ENCODE data around the gene DPP10. TPM values are rescaled to one million over a fixed set of nuclear protein-coding genes. Genes with fewer than 3 reads are reported as not detected.

Gene DPP10
- total and polyA plus RNA-seq, 7 donors: 0.60 to 4.4 (median 3.5) TPM

DNA sequence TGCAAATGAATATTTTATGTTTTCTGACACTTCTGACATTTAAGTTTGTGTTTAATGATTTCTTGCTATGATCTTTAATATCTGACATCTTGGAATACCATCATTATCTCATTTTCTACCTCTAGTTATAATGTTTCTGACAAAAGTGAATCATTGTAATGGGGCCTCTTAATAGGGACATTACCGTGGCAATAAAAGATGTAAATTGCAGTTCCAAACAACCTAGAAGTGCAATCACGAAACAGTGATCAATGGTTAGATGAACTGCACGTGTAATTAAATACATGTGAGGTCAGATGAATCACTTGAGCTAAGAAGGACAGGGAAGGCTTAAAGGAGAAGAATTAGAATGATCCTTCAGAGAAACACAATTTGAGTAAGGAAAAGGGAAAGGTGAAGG, 1078.3 kb downstream of the DPP10 start:
- Histone ChIP-seq H3K27ac (no peak overlapping the region), H3K27me3 (no peaks in the 10 kb centered on the region), H3K4me3 (no peak overlapping the region), H3K9me3 (no peaks in the 10 kb centered on the region), H3K4me1 (no peaks in the 10 kb centered on the region), H3K36me3 (no peaks in the 10 kb centered on the region)
- TF ChIP-seq EP300 (IDR thresholded peaks at IDR 0.05) (no peak), POLR2AphosphoS5 (IDR thresholded peaks at IDR 0.05) (no peak), POLR2A (IDR thresholded peaks at IDR 0.05) (no peak)
- TF ChIP-seq, protein P1, sequence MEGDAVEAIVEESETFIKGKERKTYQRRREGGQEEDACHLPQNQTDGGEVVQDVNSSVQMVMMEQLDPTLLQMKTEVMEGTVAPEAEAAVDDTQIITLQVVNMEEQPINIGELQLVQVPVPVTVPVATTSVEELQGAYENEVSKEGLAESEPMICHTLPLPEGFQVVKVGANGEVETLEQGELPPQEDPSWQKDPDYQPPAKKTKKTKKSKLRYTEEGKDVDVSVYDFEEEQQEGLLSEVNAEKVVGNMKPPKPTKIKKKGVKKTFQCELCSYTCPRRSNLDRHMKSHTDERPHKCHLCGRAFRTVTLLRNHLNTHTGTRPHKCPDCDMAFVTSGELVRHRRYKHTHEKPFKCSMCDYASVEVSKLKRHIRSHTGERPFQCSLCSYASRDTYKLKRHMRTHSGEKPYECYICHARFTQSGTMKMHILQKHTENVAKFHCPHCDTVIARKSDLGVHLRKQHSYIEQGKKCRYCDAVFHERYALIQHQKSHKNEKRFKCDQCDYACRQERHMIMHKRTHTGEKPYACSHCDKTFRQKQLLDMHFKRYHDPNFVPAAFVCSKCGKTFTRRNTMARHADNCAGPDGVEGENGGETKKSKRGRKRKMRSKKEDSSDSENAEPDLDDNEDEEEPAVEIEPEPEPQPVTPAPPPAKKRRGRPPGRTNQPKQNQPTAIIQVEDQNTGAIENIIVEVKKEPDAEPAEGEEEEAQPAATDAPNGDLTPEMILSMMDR (IDR thresholded peaks at IDR 0.05): no peak
- 56 to 74% methylated on average over 3 of the region's 3 CpGs for WGBS, 2 donors
- no peak for DNase-seq
- intact Hi-C loops (cut with DNase I): no loop called here

DNA sequence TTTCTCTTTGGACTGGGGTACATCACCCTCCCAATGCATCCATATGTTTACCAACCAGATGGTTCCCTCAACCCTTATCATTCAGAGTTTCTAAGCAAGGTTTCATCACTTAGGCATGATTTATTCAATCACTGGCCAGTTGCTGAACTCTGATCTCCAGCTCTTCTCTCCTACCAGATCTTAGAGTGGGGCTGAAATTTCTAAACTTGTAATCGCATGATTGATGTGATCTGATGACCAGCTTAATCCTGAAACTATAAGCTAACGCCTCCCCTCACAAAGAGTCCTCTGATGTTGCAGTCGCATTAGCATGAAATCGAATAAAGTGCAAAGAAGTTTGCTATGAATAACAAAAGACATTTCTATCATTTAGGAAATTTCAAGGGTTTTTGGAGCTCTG, 1082.0 kb downstream of the DPP10 start:
- Histone ChIP-seq H3K9me3 (no peaks in the 10 kb centered on the region), H3K27ac (no peak overlapping the region), H3K27me3 (no peaks in the 10 kb centered on the region), H3K4me3 (no peak overlapping the region), H3K4me1 (no peaks in the 10 kb centered on the region), H3K36me3 (no peaks in the 10 kb centered on the region)
- intact Hi-C loops (cut with DNase I): no loop called here
- 92 to 95% methylated on average over 4 of the region's 4 CpGs for WGBS, 2 donors
- DNase-seq: no peak
- TF ChIP-seq, protein P1 (IDR thresholded peaks at IDR 0.05): no peak
- TF ChIP-seq EP300 (IDR thresholded peaks at IDR 0.05) (no peak), POLR2AphosphoS5 (IDR thresholded peaks at IDR 0.05) (no peak), POLR2A (IDR thresholded peaks at IDR 0.05) (no peak)

DNA sequence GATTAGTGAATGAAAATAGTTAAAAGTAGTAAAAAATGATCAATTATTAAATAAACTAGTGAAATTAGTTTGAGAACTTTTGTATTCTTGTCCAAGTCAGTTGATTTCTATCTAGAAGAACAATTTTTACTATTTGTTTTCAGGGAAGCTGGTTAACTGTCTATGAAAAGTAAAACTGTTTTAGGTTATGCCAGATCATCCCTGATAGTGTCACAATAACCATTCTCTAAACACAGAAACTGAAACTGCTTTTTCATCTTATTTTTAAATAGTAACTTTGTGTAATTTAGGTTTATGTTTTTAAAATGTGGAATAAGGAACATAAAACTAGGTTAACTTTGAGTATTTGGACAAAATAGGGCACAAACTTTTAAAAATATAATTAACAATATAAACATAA, 1087.2 kb downstream of the DPP10 start:
- Histone ChIP-seq H3K4me3 (no peak overlapping the region), H3K4me1 (no peaks in the 10 kb centered on the region), H3K36me3 (no peaks in the 10 kb centered on the region), H3K9me3 (no peaks in the 10 kb centered on the region), H3K27ac (no peak overlapping the region), H3K27me3 (no peaks in the 10 kb centered on the region)
- intact Hi-C loops (cut with DNase I): no loop called here
- DNase-seq: no peak
- no peak for TF ChIP-seq POLR2A (IDR thresholded peaks at IDR 0.05)
- TF ChIP-seq POLR2AphosphoS5 (IDR thresholded peaks at IDR 0.05): no peak
- no peak for TF ChIP-seq EP300 (IDR thresholded peaks at IDR 0.05)

DNA sequence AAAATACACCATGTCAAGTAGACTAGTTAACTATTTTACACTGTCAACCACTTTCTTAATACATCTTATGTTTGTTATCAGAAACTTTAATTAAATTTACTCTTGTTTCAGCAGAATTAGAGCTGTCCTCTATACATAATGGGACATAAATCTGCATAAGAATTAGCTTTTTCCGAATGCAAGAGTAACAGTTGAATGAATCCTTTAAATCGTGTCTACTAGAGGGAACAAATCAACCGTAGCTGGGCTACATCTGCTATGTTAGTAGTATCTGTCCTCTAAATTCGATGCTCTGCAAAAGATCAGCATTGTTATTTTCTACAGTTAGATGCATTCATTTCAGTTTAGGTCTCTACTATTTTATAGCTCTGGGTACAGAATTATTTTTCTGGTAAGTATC, 1090.6 kb downstream of the DPP10 start:
- H3K4me3 ChIP-seq: no peak overlapping the region

DNA sequence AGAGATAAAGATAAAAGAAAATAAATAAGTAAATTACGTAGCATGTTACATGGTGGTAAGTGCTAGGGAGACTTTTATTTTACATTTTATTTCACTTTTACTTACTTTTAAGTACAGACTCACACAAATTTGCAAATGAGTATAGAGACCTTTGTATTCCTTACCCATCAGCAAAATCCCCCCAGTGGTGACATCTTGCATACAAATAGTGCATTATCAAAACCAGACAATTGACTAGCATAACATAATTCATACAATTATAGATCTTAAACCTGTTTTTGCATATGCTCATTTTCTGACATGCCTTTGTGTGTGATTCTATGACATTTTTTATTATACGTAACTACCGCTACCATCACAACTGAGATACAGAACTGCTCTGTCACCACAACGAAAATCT, 1099.4 kb downstream of the DPP10 start:
- H3K27me3 ChIP-seq: no peaks in the 10 kb centered on the region
- no peak for TF ChIP-seq POLR2AphosphoS5 (IDR thresholded peaks at IDR 0.05)
- no peak for TF ChIP-seq POLR2A (IDR thresholded peaks at IDR 0.05)
- TF ChIP-seq, protein P1 (IDR thresholded peaks at IDR 0.05): no peak
- no peak for DNase-seq
- H3K36me3 ChIP-seq: no peaks in the 10 kb centered on the region
- H3K4me3 ChIP-seq: no peak overlapping the region
- no peaks in the 10 kb centered on the region for H3K9me3 ChIP-seq
- H3K27ac ChIP-seq: no peak overlapping the region
- H3K4me1 ChIP-seq: no peaks in the 10 kb centered on the region
- intact Hi-C loops (cut with DNase I): no loop called here
- 94 to 96% methylated on average over 4 of the region's 4 CpGs for WGBS, 2 donors

More for the DNA sequence above, 1090.6 kb downstream of the DPP10 start:
- Histone ChIP-seq H3K9me3 (no peaks in the 10 kb centered on the region), H3K27me3 (no peaks in the 10 kb centered on the region), H3K27ac (no peak overlapping the region), H3K4me1 (no peaks in the 10 kb centered on the region), H3K36me3 (no peaks in the 10 kb centered on the region)
- no peak for TF ChIP-seq POLR2A (IDR thresholded peaks at IDR 0.05)
- no peak for DNase-seq
- WGBS, 2 donors: 76 to 87% methylated on average over 4 of the region's 4 CpGs
- intact Hi-C loops (cut with DNase I): no loop called here

DNA sequence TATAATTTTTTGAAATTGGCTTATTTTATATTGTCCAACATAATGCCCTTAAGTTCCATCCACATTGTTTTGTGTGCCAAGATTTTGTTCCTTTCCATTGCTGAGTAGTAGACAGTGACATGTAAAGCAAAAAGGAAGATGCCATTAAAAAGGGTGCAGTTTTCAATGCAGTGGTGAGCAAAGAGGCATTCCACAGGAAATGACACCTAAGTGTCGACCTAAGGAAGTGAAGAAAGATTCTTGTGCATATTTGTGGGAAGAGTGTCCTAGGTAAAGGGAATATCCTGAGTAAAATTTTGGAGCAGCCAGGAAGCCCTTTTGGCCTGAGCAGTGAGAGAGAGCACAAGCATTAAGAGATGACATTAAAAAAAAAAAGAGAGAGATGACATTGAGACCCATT, 1099.9 kb downstream of the DPP10 start:
- intact Hi-C loops (cut with DNase I): no loop called here
- Histone ChIP-seq H3K4me1 (no peaks in the 10 kb centered on the region), H3K4me3 (no peak overlapping the region), H3K9me3 (no peaks in the 10 kb centered on the region), H3K27ac (no peak overlapping the region), H3K36me3 (no peaks in the 10 kb centered on the region), H3K27me3 (no peaks in the 10 kb centered on the region)
- DNase-seq: no peak
- no peak for TF ChIP-seq POLR2A (IDR thresholded peaks at IDR 0.05)
- TF ChIP-seq, protein P1 (IDR thresholded peaks at IDR 0.05): no peak
- no peak for TF ChIP-seq EP300 (IDR thresholded peaks at IDR 0.05)
- 61 to 80% methylated on average over 1 of the region's 1 CpG for WGBS, 2 donors

Data from sigmoid colon (tissue), 7 donors.